HAP-1 (cell line): ENCODE data around the gene ENDOU.
"Not testable (repeated sequence)": the region's sequence is repeated elsewhere in the genome, so short reads cannot be mapped to it uniquely, and the experiment has no call there.

Experiments used
- DNase-seq, 2 experiments: peaks; one replicate each; pipeline ENCODE4 v3.0.0-alpha.2; 2016 to 2020; ENCODE audit warnings: low spot score in 2 of 2
- H3K27me3 ChIP-seq: fragments of 250-450 bp; sonication (Bioruptor Pico); 2 replicates; pipeline ENCODE4 v1.5.1; 2020; ENCODE audit warnings: low read depth, mild to moderate bottlenecking, moderate library complexity
- H3K36me3 ChIP-seq: fragments of 250-450 bp; sonication (Bioruptor Pico); replicated peaks from 2 replicates; pipeline ENCODE4 v1.5.1; 2020; ENCODE audit warnings: mild to moderate bottlenecking
- H3K4me1 ChIP-seq: fragments of 250-450 bp; sonication (Bioruptor Pico); 2 replicates; pipeline ENCODE4 v1.5.1; 2020; ENCODE audit warnings: mild to moderate bottlenecking
- H3K4me3 ChIP-seq: fragments of 250-450 bp; sonication (Bioruptor Pico); 2 replicates; pipeline ENCODE4 v1.5.1; 2020; ENCODE audit warnings: mild to moderate bottlenecking, moderate library complexity
- H3K9me3 ChIP-seq: fragments of 250-450 bp; sonication (Bioruptor Pico); 2 replicates; pipeline ENCODE4 v1.5.1; 2020; ENCODE audit warnings: mild to moderate bottlenecking, moderate library complexity
- in situ Hi-C: fragments of 300-500 bp; cut with MboI; formaldehyde crosslinking; loops from 3 replicates; pipeline ENCODE4 v1.14.3; 2020; ENCODE audit warnings: low sequenced_read_pairs, inconsistent platforms, mixed read lengths

The ENDOU gene

DNA sequence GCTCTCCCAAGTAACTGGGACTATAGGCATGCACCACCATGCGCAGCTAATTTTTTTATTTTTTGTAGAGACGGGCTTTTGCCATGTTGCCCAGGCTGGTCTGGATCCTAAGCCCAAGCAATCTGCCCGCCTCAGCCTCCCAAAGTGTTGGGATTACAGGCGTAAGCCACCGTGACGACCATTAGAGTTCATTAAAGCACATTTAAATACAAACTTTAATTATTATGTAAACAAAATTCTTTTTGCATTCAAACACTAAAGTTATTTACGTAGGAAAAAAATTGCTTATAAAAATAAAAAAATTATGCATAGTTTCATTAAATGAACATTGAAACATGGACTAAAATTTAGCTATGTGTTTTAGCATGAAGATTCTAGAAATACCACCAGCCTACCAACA lies 26.7 kb downstream of the ENDOU start:
- Histone ChIP-seq H3K4me3 (no peak overlapping the region), H3K36me3 (peaks cover 37% of the 10 kb centered on the region), H3K9me3 (no peaks in the 10 kb centered on the region), H3K27me3 (no peaks in the 10 kb centered on the region), H3K4me1 (no peaks in the 10 kb centered on the region; the same call in 1 of the 2 replicates)
- no peak for DNase-seq
- in situ Hi-C loops, result no loop called here

DNA sequence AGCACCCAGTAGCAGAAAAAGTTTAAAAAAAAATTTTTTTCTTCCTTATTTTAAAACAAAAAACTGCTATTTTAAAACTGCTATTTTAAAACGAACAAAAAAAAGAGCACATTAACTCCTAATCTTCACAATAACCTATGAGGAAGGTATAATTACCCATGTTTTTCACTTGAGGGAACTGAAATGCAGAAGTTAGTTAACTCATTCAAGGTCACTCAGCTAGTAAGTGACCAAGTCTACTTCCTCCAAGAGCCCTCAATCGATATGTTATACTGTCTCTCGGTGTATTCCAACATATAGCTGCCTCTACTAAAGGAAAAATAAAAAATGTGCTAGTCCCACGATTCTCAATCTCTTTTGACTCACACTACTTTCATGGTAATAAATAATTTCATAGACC lies 27.2 kb downstream of the ENDOU start:
- no peaks in the 10 kb centered on the region for H3K27me3 ChIP-seq

DNA sequence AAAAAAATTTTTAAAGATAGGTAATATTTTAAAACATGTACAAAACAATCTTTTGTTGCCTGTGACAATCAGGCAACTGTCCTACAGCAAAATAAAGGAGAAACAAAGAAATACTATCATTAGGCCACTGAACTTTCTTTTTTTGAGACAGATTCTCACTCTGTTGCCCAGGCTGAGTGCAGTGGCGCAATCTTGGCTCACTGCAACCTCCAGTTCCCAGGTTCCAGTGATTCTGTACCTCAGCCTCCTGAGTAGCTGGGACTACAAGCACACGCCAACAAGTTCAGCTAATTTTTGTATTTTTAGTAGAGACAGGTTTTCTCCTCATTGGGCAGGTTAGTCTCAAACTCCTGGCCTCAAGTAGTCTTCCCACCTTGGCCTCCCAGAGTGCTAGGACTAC lies 36.1 kb downstream of the ENDOU start:
- no peaks in the 10 kb centered on the region for H3K27me3 ChIP-seq
- H3K4me3 ChIP-seq, result no peak overlapping the region
- H3K36me3 ChIP-seq, result peaks cover 20% of the 10 kb centered on the region
- H3K9me3 ChIP-seq, result no peaks in the 10 kb centered on the region
- DNase-seq, result no peak
- in situ Hi-C loops, result no loop called here
- H3K4me1 ChIP-seq, result peaks cover 3% of the 10 kb centered on the region; the same call in 1 of the 2 replicates

More for the DNA sequence above, 27.2 kb downstream of the ENDOU start:
- Histone ChIP-seq H3K9me3 (no peaks in the 10 kb centered on the region), H3K4me1 (no peaks in the 10 kb centered on the region; the same call in 1 of the 2 replicates), H3K36me3 (peaks cover 40% of the 10 kb centered on the region), H3K4me3 (no peak overlapping the region)
- no peak for DNase-seq
- in situ Hi-C loops, result no loop called here

DNA sequence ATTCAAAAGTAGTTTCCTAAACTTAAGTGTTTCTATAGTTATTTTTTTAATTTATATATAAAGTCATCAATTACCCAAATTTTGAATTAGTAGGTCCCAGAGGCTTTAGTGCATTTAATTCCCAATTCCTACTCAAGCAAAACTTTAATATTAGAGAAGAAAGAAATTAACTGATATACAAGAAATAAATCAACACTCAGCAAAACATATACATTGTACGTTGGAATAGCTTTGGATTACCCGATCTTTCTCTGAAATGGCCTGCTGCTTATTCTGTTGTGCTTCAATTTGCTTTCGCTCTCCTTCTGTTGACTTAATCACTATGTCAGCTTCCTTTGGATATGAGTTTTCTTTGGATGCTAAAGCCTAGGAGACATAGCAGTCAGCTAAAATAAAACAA lies 37.7 kb downstream of the ENDOU start:
- H3K9me3 ChIP-seq, result no peaks in the 10 kb centered on the region
- H3K27me3 ChIP-seq, result no peaks in the 10 kb centered on the region
- no peak for DNase-seq
- in situ Hi-C loops, result no loop called here
- H3K4me3 ChIP-seq, result no peak overlapping the region
- peaks cover 3% of the 10 kb centered on the region; the same call in 1 of the 2 replicates for H3K4me1 ChIP-seq
- H3K36me3 ChIP-seq, result peaks cover 14% of the 10 kb centered on the region

DNA sequence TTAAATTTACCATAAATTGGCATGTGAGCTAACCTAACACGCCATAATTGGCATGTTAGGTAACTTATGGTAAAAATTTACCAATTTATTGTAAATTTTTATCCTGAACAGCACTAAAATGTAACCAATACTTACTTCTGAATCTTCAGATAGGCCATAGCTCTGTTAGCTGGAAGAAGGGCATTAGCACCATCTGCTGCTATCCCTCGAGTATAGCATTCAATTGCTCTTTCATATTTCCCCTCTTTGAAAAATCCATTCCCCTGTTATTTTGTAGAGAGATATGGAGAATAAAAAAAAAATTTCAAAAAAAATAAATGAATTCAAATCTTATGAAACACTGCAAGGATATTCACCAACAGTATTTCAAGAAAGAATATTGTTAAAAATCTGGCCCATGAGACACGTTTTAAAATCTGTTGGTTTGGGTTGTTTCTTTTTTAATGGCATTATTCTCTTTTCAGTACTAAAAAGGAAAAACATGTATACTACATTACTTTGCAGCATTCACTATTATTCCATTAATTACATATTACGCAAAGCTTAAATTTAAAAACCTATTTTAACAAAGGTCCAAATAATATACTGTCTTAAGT lies 38.5 kb downstream of the ENDOU start:
- no peak overlapping the region for H3K4me3 ChIP-seq
- no peaks in the 10 kb centered on the region for H3K27me3 ChIP-seq
- H3K4me1 ChIP-seq, result peaks cover 3% of the 10 kb centered on the region; the same call in 1 of the 2 replicates
- in situ Hi-C loops, result no loop called here
- peaks cover 18% of the 10 kb centered on the region for H3K36me3 ChIP-seq
- no peaks in the 10 kb centered on the region for H3K9me3 ChIP-seq
- DNase-seq, result peak; percentile 19 to 37

DNA sequence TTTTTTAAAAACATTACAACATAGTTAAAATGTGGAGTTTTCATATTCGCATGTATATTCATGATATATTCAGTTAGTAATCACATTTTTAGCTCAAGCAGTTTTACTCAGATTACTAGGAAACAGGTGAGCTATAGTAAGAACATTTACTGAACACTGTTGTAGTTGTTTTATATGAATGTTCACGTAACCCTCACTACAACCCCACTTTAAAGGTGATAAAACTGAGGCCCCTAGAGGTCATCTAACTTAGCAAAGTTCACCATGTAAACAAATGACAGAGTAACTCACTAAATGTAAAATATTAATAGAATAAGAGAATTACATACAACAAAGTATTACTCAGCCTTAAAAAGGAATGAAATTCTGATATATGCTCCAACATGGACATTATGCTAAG lies 45.5 kb downstream of the ENDOU start:
- H3K4me3 ChIP-seq, result no peak overlapping the region
- H3K27me3 ChIP-seq, result no peaks in the 10 kb centered on the region
- DNase-seq, result no peak
- H3K4me1 ChIP-seq, result no peaks in the 10 kb centered on the region
- in situ Hi-C loops, result no loop called here
- peaks cover 27% of the 10 kb centered on the region for H3K36me3 ChIP-seq
- H3K9me3 ChIP-seq, result no peaks in the 10 kb centered on the region

DNA sequence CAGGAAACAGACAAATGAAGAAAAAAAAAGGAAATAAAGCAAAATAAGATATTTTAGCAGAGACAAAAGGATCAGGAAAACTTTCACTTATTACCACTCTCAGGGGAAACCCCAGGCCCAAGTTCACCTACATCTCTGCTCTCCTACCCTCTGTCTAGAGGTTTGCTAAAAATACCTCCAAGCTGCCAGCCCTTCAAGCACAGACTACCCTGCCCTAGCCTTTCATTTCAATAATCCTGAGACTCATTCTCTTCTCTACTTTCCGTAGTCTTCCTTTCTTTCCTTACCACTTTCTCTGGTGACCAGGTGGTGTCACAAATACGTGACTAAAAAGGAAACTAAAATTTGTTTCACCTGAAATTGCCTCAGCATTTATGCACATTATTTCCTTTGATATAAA lies 53.2 kb downstream of the ENDOU start:
- peaks cover 6% of the 10 kb centered on the region for H3K4me1 ChIP-seq
- no peaks in the 10 kb centered on the region for H3K9me3 ChIP-seq
- in situ Hi-C loops, result no loop called here
- peaks cover 8% of the 10 kb centered on the region for H3K36me3 ChIP-seq
- no peaks in the 10 kb centered on the region for H3K27me3 ChIP-seq
- H3K4me3 ChIP-seq, result no peak overlapping the region
- DNase-seq, result no peak

DNA sequence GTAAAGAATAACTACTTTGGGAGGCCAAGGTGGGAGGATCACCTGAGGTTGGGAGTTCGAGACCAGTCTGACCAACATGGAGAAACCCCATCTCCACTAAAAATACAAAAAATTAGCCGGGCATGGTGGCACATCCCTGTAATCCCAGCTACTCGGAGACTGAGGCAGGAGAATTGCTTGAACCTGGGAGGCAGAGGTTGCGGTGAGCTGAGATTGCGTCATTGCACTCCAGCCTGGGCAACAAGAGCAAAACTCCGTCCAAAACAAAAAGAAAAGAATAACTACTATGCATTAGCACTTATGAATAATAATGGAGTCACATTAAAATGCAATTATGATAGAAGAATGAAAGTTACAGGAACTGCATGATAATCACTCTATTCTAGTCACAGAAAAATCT lies 57.4 kb downstream of the ENDOU start:
- peak; percentile 45 to 75 for DNase-seq
- H3K27me3 ChIP-seq, in situ Hi-C loops, H3K4me3 ChIP-seq, H3K9me3 ChIP-seq: not testable (repeated sequence)
- peaks cover 14% of the 10 kb centered on the region for H3K4me1 ChIP-seq
- H3K36me3 ChIP-seq, result peaks cover 22% of the 10 kb centered on the region
